GM12878 (cell line): Measurements from ENCODE around the gene RELT.

Source experiments
- BACH1 ChIP-seq: fragments of 450-650 bp; IDR thresholded peaks from 2 replicates; pipeline ENCODE4 v1.6.1; 2017; ENCODE audit warnings: mild to moderate bottlenecking, borderline replicate concordance
- ETV6 ChIP-seq, 2 experiments: fragments of 450-650 bp in 1 of 2; IDR thresholded peaks in 1 of 2; conservative IDR thresholded peaks in 1 of 2; 2 replicates each; pipeline ENCODE4 v1.6.1; 2014; ENCODE audit warnings: antibody characterized with exemption in 1 of 2, borderline replicate concordance in 1 of 2, low read depth in 1 of 2, mild to moderate bottlenecking in 1 of 2, moderate library complexity in 1 of 2
- EZH2 ChIP-seq: IDR thresholded peaks from 2 replicates; pipeline ENCODE4 v1.6.1; 2012; ENCODE audit warnings: low read depth, mild to moderate bottlenecking, control low read depth, inconsistent platforms, low read length, borderline replicate concordance; ENCODE audit not compliant: control insufficient read depth
- POLR2AphosphoS5 ChIP-seq: IDR thresholded peaks from 2 replicates; pipeline ENCODE4 v1.6.1; 2011; ENCODE audit warnings: mild to moderate bottlenecking, low read length, inconsistent platforms
- RB1 ChIP-seq: fragments of 450-650 bp; formaldehyde crosslinking; IDR thresholded peaks from 2 replicates; pipeline ENCODE4 v1.6.1; 2017; ENCODE audit warnings: mild to moderate bottlenecking, borderline replicate concordance
- TBL1XR1 ChIP-seq: IDR thresholded peaks from 2 replicates; pipeline ENCODE4 v1.6.1; 2012; ENCODE audit warnings: low read depth, low read length, improper control_type of control experiment
- TCF12 ChIP-seq: IDR thresholded peaks from 2 replicates; pipeline ENCODE4 v1.6.1; 2011; ENCODE audit warnings: low read depth, mild to moderate bottlenecking, low read length
- USF2 ChIP-seq: IDR thresholded peaks from 2 replicates; pipeline ENCODE4 v1.6.1; 2011; ENCODE audit warnings: low read depth, low read length, improper control_type of control experiment, borderline replicate concordance
- TF ChIP-seq, protein P1 (sequence below): IDR thresholded peaks from 2 replicates; pipeline ENCODE4 v1.6.1; 2012; ENCODE audit warnings: low read depth, low read length, improper control_type of control experiment
- TF ChIP-seq, protein P2 (sequence below), 3 experiments: IDR thresholded peaks in 2 of 3; conservative IDR thresholded peaks in 1 of 3; 2 replicates each; pipeline ENCODE4 v1.5.1; 2011; ENCODE audit warnings: low read depth in 3 of 3, low read length in 3 of 3, mild to moderate bottlenecking in 3 of 3, control low read depth in 2 of 3, moderate library complexity in 2 of 3, inconsistent platforms in 1 of 3, mixed read lengths in 1 of 3; ENCODE audit not compliant: control insufficient read depth in 2 of 3, insufficient read depth in 1 of 3; ENCODE audit errors: extremely low read depth in 1 of 3

- TF ChIP-seq RB1 (no peak), TCF12 (no peak), TBL1XR1 (no peak), USF2 (no peak), POLR2AphosphoS5 (no peak), ETV6 (conservative IDR thresholded peaks at IDR 0.05 in 1 of 2, IDR thresholded peaks at IDR 0.05 in 1 of 2; ENCODE audit: borderline replicate concordance in 1 of 2, low read depth in 1 of 2) (no peak; a peak in 1 of 4 replicates), BACH1 (peak; percentile 48), EZH2 (no peak)
- TF ChIP-seq, protein P1, sequence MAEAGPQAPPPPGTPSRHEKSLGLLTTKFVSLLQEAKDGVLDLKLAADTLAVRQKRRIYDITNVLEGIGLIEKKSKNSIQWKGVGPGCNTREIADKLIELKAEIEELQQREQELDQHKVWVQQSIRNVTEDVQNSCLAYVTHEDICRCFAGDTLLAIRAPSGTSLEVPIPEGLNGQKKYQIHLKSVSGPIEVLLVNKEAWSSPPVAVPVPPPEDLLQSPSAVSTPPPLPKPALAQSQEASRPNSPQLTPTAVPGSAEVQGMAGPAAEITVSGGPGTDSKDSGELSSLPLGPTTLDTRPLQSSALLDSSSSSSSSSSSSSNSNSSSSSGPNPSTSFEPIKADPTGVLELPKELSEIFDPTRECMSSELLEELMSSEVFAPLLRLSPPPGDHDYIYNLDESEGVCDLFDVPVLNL: no peak
- TF ChIP-seq, protein P2, sequence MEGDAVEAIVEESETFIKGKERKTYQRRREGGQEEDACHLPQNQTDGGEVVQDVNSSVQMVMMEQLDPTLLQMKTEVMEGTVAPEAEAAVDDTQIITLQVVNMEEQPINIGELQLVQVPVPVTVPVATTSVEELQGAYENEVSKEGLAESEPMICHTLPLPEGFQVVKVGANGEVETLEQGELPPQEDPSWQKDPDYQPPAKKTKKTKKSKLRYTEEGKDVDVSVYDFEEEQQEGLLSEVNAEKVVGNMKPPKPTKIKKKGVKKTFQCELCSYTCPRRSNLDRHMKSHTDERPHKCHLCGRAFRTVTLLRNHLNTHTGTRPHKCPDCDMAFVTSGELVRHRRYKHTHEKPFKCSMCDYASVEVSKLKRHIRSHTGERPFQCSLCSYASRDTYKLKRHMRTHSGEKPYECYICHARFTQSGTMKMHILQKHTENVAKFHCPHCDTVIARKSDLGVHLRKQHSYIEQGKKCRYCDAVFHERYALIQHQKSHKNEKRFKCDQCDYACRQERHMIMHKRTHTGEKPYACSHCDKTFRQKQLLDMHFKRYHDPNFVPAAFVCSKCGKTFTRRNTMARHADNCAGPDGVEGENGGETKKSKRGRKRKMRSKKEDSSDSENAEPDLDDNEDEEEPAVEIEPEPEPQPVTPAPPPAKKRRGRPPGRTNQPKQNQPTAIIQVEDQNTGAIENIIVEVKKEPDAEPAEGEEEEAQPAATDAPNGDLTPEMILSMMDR (IDR thresholded peaks at IDR 0.05 in 2 of 3, conservative IDR thresholded peaks at IDR 0.05 in 1 of 3; ENCODE audit: control insufficient read depth in 2 of 3, extremely low read depth in 1 of 3, insufficient read depth in 1 of 3, low read depth in 3 of 3, low read length in 3 of 3): no peak
Measured at GRCh38 chr11:73326929-73327811, 49.0 kb upstream of the RELT start.
